GM08714 (cell line): ENCODE measurements around the gene CDSN.
A peak's percentile ranks its signal among the peaks of the same experiment; 100 is the strongest.

Experiments
- H3K4me3 ChIP-seq: fragments of 200-500 bp; sonication (Bioruptor generic); 2 replicates; pipeline ENCODE4 v1.5.1; 2014; ENCODE audit warnings: mild to moderate bottlenecking, low read length, inconsistent platforms
- ZNF274 ChIP-seq: IDR thresholded peaks from 2 replicates; pipeline ENCODE4 v1.6.1; 2012; ENCODE audit warnings: mild to moderate bottlenecking, low read depth, low read length

CDSN gene

DNA sequence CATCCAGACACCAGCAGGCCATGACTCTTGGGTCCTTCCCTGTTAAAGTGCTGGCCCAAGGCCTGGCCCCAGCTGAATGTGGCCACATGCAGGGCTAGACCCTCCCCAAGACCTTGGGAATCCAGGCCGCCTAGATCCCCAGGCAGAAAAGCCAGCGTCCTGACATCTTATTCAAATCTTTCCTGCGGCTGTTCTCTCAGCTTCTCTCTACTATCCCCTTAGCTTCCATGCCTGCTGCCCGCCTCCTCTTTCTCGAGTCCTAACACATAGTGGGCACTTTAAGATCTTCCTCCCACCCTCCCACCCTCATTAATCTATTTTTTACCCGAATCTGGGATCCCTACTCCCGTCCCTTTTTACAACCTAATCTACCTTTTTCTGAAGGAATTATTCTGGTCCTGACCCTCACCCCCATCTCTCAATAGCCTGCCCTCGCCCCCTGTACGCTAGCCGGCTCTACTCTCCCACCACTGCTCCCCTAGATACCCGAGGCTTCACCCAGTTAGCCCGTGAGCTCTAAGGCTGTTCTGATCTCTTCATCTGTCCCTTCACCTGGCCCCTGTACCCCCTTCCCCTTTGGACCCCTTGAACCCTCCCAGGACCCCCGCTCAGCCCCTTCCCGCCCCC is 37.4 kb upstream of the CDSN start, which contains the start of gene CCHCR1:
Gene CCHCR1 (minus strand): TSS at position 290 of the 627 bp plus-strand sequence. CDS start 202 bp downstream, at position 88.
- no peak for TF ChIP-seq ZNF274
- H3K4me3 ChIP-seq, result peak within 1 kb of the TSS; percentile 89

DNA sequence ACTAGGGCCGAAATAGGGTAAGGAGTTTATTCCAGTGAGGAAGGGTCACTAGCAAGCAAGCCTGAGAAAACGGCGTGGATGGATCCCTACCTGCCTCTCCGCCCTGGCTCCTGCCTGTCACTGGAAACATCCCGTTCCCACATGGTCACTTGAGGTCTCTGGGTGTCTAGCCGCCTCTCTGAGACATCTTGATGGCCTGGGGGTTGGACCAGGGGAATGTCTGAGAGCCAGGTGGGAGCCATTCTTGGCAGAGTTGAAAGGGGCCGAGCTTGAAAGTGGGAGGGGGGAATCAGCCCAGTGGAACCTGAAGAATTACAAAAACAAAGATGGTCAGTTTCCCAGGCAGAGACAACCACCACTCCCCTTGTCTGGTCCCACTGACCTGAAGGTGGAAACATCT is 36.4 kb upstream of the CDSN start:
- no peak overlapping the region for H3K4me3 ChIP-seq
- TF ChIP-seq ZNF274, result no peak

DNA sequence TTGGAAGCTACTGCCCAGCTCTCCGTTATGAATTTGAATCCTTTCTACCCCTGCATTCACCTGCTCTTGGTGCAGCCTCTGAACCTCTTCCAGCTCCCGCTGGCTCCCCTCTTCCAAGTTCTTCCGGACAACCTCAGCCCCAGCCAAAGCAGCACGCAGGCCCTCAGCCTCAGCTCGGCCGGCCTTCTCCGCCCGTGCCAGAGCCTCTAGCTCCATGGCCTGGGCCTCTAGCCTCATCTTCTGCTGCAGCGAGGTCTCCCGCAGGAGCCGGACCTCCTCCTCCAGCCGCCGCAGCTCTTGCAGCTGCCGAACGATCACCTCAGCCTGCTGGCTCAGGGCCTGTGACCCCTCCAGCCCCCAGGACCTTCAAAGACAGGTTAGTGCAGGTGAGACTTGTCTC is 34.2 kb upstream of the CDSN start:
- TF ChIP-seq ZNF274, result no peak
- H3K4me3 ChIP-seq, result no peak overlapping the region

DNA sequence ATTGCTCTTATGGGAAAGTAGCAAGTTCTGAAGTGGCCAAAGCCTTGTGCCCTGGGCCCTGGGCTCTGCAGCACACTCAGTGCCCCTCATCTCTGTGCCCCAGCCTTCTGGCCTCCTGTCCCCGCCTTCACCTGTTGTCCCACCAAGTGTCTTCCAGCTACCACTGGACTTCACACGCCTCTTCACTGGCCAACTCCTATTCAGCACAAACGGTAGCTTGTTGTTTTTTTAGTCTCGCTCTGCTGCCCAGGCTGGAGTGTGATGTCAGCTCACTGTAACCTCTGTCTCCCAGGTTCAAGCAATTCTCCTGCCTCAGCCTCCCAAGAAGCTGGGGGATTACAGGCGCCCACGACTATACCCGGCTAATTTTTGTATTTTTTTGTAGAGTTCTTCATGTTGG is 32.5 kb upstream of the CDSN start:
- TF ChIP-seq ZNF274, result no peak
- H3K4me3 ChIP-seq, result no peak overlapping the region

DNA sequence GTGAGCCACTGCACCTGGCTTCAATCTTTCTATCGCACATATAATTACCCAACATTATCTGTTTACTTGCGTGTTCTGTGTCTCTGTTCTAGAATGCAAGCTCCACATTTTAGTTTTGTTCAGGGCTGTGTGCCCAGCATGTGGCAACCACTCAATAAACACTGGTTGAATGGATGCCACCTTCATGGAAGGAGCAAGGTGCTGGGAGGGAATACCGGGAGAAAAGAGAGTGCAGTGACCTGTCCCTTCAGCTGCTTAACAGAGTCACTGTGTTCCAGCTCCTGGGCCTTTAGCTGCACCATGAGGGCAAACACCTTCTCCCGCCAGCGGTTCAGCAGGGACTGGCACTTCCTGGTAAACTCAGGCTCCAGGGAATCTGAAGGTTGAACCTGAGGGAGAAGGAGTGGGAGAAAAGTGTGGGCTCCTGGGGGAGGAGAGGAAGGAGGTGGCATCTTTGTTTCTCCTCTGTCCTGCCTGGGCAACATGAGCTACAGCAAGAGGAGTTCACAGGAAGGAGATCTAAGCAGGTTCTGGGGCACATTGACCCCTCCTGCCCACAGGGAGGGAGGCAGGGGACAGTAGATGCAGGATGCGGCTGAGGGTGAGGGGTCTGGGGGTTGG is 29.7 kb upstream of the CDSN start:
- no peak for TF ChIP-seq ZNF274

DNA sequence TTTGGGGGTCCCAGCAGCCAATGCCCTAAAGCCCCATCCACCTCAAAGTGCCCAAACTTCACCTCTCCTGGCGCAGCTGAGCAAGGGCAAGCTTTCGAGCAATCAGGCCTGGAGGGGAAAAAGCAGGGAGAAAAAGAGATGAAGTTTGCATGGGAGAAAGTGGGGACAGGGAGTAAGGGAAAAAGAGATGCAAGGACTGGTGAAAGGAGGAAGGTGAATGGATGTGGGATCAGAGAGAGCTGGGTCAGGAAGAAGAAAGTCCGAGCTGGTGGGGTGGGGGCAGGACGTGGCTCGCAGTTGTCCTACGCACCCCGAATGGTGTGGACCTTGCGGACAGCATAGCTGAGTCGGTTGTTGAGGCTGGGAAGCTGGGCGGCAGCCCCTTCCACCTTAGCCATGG is 25.1 kb upstream of the CDSN start:
- TF ChIP-seq ZNF274, result no peak
- no peak overlapping the region for H3K4me3 ChIP-seq

More for the DNA sequence above, 29.7 kb upstream of the CDSN start:
- H3K4me3 ChIP-seq, result no peak overlapping the region

DNA sequence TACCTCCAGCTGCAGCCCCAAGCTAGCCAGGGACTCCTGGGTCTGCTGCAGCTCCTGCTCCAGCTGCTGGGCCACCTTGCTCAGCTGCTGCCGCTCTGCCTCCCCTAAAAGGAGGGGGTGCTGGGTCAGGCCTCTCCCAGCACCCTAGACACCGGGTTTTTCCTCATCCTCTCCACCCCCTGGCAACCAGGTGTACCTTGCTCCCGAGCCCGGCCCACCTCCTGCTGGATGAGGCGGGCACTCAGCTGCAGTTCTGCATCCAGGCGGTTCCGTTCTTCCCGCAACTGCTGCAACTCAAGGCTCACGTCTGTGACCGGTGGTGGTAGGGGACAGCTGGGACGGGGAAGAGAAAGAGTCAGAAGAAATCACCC is 24.7 kb upstream of the CDSN start:
- no peak overlapping the region for H3K4me3 ChIP-seq
- TF ChIP-seq ZNF274, result no peak

DNA sequence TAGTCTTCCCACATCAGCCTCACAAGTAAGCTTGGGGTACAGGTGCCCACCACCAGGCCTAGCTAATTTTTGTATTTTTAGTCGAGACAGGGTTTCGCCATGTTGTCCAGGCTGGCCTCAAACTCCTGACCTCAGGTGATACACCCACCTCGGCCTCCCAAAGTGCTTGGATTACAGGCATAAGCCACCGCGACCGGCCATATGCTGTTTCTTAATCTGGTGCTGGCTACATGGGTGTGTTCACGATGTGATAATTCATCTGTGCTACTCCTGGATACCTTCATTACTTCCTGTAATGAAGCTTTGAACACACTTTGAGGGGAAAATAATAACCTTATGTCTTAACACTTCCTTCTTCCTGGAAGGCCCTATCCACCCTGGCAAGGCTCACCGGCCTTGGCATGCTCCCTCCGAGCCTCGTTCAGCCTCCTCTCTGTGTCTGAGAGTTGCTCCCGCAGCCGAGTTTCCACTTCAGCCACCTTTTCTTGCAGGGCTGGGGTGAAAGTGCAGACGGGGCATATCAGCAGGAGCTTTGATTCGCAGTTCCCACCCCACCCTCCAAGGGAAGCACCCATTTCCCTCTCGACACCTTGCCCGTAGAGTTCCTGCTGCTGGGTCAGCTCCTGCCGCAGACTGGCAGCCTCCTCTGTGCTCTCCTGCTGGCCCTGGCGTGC is 24.2 kb upstream of the CDSN start:
- no peak for TF ChIP-seq ZNF274

DNA sequence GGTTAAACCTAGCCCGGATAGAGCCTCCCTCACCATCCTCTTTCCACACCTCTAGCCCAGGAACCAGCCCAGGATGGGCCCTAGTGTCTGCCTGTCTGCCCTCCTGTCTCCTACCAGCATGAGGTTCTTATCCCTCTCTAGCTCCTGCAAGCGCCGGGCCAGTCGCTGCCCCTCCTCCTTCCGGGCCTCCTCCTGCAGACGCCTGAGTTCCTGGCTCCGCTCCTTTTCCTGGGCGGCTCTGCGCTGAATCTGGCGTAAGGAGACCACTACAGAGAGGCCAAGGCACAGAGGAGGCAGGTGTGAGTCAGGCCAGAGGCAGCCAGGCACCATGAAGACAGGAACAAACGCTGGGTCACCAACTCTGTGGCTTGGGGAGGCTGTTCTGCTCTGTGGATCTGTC is 22.9 kb upstream of the CDSN start:
- H3K4me3 ChIP-seq, result no peak overlapping the region
- no peak for TF ChIP-seq ZNF274

More for the DNA sequence above, 24.2 kb upstream of the CDSN start:
- no peak overlapping the region for H3K4me3 ChIP-seq

DNA sequence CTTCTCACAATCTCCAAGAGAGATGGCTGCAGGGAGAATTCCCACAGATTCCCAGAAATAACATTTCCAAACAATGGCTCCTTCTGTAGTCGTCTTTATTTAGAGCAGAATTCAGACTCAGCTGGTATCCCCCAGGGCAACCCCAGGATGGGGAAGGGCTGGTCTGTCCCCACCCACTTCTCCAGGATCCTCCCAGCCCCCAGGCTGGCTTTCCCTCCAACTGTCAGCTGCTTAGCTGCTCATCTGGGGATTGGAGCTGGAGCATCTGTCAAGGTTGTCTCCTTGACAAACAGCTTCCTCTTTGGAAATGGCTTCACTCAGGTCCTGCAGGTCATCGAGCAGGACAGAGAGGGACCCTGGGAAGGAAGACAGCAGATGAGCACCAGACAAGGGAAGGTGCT is 22.1 kb upstream of the CDSN start:
- no peak for TF ChIP-seq ZNF274
- H3K4me3 ChIP-seq, result no peak overlapping the region

DNA sequence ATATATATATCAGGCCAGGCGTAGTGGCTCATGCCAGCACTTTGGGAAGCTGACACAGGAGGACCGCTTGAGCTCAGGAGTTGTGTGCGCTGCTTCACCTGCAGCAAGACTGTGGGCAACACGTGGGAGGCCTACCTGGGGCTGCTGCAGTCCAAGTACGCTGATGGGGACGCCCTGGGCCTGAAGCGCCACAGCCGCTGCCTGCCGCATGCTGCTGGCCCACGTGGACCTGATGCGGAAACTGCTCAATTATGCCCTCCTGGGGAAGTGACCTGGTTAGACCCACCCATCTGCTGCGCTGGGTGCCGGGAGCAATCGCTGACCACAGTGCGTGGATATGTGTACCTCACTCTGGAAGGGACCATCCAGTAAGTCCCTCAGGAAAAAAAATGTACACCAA is 20.4 kb upstream of the CDSN start:
- no peak for TF ChIP-seq ZNF274
- no peak overlapping the region for H3K4me3 ChIP-seq

DNA sequence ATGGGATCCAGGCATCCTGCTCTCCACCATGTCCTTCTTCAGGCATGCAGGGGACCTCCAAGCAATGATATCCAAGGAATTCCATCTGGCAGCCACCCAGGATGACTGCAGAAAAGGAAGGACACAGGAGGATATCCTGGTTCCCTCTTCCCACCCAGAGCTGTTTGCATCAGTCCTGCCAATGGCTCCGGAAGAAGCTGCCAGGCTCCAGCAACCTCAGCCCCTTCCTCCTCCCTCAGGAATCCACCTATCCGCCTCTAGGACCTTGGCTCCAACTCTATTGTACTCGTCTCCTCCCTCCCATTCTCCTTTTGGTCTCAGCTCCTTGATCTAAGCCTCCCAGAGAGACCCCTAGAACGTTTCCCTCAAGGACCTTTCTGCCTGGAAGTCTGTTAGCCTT is 19.4 kb upstream of the CDSN start:
- H3K4me3 ChIP-seq, result no peak overlapping the region
- TF ChIP-seq ZNF274, result no peak

DNA sequence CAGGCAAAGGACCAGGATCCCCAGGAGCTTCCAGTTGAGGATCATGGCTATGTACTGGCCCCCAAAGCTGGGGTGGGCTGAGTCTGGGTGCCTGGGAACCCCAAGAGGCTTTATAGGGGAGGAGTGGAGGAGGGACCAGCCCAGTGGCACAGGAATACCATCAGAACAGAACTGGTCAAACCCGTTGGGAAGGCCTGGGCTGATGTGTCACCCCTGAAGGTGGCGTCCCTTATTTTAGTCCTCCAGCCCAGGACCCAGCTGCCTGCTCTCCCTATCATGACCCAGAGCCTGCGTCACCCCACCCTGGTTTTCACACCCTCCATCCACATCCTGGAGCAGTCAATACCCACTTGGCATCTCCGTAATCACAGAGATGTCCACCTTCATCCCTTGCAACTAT is 18.7 kb upstream of the CDSN start, which contains the start of gene PSORS1C2:
Gene PSORS1C2 (minus strand): TSS at position 85 of the 400 bp plus-strand sequence. CDS start 40 bp downstream, at position 45.
- no peak for TF ChIP-seq ZNF274
- no peak within 1 kb of the TSS for H3K4me3 ChIP-seq

DNA sequence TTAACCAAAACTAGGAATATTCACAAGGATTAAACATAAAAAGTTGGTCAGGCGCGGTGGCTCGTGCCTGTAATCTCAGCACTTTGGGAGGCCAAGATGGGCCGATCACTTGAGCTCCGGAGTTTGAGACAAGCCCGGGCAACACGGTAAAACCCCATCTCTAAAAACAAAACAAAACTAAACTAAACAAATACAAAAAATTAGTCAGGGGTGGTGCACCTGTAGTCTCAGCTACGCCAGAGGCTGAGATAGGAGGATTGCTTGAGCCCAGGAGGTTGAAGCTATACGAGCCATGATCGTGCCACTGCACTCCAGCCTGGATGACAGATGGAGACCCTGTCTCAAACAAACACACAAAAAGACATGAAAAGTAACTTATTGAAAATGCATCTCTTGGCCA is 15.5 kb upstream of the CDSN start:
- H3K4me3 ChIP-seq, result no peak overlapping the region
- no peak for TF ChIP-seq ZNF274

DNA sequence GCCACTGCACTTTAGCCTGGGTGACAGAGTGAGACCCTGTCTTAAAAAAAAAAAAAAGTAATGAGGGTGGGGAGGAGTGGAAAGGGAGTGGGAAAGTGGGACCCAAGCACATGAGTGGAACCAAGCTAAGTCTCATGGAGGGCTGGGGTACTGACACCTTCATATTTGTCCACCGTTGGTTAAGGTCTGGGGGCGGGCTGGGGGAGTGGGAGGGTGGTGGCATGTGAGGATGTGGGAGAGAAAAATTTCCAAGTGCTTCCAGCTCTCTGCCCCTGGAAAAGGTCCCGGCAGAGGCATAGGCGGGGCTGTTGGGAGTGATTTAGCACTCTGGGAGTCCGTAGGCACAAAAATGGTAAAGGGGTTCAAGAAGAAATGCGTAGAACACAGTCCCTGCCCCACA is 12.6 kb upstream of the CDSN start:
- H3K4me3 ChIP-seq, result no peak overlapping the region
- no peak for TF ChIP-seq ZNF274

DNA sequence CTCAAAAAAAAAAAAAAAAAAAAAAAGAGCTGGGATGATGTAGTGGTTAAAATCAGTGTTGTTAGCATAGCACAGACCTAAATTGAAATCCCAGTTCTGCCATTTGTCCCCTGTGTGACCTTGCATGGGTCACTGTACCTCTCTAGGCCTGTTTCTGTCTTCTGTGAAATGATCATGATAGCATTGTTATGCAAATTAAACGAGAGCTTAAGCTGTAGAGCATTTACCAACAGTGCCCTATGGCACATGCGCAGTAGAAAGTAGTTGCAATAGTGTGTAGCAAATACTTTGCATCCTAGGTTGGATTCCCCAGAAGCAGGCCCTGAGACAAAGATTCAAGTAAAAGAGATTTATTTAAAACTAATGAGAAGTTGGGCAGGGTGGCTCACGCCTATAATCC is 11.3 kb upstream of the CDSN start:
- no peak for TF ChIP-seq ZNF274
- no peak overlapping the region for H3K4me3 ChIP-seq
